ENCODE results near the gene CDC5L.

CDC5L gene

DNA sequence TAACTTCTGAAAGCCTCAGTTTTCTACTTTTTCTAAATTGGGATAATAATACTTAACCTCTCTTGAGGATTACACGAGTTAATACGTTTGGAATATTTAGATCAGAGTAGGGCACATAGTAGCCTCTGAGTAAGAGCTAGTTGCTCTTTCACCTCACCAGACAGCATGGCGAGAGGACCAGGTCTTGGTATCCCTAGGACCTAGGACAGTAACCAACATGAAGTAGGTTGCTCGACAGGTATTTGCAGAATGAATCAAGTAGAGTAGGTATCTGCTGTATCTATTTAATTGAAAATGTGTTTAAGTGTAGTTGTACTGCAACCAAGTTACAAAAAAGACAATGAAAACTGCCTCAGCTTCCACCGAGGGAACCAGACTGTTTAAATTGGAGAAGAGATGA is 1.4 kb downstream of the CDC5L start:
- no peak overlapping the region for H3K27ac ChIP-seq
- TF ChIP-seq ZFX (IDR thresholded peaks at IDR 0.05) = no peak
- TF ChIP-seq, protein P1, sequence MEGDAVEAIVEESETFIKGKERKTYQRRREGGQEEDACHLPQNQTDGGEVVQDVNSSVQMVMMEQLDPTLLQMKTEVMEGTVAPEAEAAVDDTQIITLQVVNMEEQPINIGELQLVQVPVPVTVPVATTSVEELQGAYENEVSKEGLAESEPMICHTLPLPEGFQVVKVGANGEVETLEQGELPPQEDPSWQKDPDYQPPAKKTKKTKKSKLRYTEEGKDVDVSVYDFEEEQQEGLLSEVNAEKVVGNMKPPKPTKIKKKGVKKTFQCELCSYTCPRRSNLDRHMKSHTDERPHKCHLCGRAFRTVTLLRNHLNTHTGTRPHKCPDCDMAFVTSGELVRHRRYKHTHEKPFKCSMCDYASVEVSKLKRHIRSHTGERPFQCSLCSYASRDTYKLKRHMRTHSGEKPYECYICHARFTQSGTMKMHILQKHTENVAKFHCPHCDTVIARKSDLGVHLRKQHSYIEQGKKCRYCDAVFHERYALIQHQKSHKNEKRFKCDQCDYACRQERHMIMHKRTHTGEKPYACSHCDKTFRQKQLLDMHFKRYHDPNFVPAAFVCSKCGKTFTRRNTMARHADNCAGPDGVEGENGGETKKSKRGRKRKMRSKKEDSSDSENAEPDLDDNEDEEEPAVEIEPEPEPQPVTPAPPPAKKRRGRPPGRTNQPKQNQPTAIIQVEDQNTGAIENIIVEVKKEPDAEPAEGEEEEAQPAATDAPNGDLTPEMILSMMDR (conservative IDR thresholded peaks at IDR 0.05) = no peak

DNA sequence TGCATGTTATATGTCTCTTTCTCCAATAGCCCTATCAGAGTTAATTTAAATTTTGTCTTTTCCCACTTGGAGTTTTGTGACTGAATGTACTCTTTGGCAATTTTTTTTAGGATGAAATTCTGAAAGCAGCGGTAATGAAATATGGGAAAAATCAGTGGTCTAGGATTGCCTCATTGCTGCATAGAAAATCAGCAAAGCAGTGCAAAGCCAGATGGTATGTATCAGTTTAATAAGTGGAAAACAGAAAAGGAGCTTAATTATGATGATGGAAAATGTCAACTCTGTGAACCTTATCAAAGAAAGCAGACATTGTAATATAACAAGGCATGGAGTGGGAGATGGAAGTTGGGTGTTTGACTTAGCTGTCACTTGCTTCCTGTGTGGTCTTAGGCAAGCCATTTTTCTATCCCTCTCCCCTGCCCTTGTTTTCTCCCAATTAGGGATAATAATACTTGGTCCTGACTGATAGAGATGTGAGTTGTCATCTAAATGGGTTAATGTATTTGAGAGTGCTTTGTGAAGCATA is 2.7 kb downstream of the CDC5L start:
- TF ChIP-seq ZFX (IDR thresholded peaks at IDR 0.05) = no peak
- TF ChIP-seq, protein P1 (conservative IDR thresholded peaks at IDR 0.05) = no peak
- no peak overlapping the region for H3K27ac ChIP-seq

DNA sequence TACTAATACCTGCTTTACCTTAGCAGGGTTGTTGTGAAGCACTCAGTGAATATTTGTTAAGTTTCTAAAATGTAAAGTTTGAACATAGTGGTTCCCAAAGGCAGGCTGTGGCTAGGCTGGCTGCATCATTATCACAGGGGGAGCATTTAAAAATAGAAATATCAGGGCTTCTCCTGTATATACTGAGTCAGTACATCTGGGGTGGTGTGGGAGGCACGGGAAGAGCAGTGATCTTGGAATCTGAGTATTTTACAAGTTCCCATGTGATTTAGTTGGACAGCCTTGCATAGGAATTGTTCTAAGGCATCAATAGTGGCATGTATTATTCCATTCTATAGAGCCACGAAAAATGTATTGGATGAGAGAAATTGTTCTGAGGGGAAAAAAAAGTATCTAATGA is 8.0 kb downstream of the CDC5L start:
- no peak overlapping the region for H3K27ac ChIP-seq
- TF ChIP-seq, protein P1 (conservative IDR thresholded peaks at IDR 0.05) = no peak
- no peak for TF ChIP-seq ZFX (IDR thresholded peaks at IDR 0.05)

DNA sequence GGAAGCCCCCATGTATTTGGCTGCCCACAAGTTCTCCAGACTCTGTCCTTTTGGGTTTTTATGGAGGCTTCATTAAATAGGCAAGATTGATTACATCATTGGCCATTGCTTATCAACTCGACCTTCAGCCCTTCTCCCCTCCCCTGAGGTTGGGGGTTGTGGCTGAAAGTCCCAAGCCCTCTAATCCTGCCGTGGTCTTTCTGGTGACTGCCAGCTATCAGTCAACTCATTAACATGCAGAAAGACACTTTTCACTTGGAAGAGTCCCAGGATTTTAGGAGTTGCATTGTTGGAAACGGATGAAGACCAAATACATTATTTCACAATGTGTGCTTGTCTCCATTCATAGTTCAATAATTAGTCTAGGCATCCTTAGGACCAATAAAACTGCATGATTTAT is 9.5 kb downstream of the CDC5L start:
- H3K27ac ChIP-seq = no peak overlapping the region
- TF ChIP-seq, protein P1 (conservative IDR thresholded peaks at IDR 0.05) = no peak
- TF ChIP-seq ZFX (IDR thresholded peaks at IDR 0.05) = no peak

DNA sequence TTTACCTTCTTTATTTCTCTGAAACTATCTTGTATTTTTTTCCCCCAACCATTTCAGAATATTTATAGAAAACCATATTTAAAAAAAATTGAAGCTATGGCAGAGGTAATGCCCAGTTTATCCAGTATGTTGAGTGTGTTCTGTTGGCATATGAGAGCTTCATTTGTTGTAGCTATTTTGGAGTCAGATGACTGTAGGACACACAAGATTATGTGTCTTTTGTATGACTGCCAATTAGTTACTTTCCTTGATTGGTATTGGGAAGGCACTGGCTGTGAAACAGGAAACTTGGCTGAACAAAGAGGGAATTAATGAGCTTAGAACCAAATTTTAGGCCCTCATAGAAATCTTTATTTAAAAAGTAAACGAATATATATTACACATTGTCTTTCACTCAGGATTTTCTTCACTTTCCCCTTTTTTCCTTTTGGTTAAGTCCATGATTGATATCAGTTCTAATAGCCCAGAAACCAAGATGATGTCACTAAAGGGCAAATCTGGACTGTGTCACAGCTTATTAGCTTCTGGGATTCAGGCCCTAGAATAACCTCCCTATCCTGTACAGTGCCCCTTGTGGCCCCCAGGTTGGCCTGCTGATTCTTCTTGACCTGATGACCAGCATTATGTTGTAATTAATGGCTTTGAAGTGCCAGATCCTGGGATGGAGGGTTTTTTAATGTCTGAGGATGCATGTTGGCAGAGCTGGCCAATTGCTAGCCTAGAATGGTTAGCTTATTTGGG is 10.1 kb downstream of the CDC5L start:
- TF ChIP-seq ZFX (IDR thresholded peaks at IDR 0.05) = no peak
- TF ChIP-seq, protein P1 (conservative IDR thresholded peaks at IDR 0.05) = no peak; the same call in 1 of the 2 replicates
- H3K27ac ChIP-seq = no peak overlapping the region

DNA sequence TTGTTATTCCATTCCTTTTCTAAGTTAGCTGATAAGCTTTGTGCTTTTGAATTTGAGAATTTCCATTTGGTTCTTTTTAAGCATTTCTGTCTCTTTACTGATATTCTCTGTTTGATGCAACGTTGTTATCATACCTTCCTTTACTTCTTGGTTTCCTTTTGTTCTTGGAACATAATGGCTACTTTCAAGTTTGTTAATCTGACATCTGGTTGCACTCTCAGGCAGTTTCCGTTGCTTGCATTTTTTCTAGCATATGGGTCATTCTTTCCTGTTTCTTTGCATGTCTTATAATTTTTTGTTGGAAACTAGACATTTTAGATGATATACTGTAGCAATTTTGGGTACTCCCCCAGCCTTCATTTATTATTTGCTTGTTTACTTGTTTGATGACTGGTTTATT is 12.5 kb downstream of the CDC5L start:
- TF ChIP-seq, protein P1 (conservative IDR thresholded peaks at IDR 0.05) = no peak
- TF ChIP-seq ZFX (IDR thresholded peaks at IDR 0.05) = no peak
- H3K27ac ChIP-seq = no peak overlapping the region

DNA sequence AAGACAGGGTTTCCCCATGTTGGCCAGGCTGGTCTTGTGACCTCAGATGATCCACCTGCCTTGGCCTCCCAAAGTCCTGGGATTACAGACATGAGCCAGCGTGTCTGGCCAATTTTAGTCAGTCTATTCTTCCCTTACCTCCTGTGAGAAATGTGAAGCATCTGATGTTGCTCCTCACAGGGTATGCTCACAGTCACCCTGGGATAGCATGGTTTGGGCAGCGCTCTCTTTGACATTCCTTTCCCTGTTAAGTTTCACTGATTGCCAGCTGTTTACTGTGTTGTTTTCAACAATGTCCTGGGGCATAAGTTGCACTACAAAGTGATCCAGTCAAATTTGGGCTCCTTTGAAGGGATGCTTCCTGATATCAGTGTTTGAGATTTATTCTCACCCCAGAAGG is 13.1 kb downstream of the CDC5L start:
- H3K27ac ChIP-seq = no peak overlapping the region
- TF ChIP-seq ZFX (IDR thresholded peaks at IDR 0.05) = no peak
- TF ChIP-seq, protein P1 (conservative IDR thresholded peaks at IDR 0.05) = no peak

All from C4-2B (cell line).